A549 (cell line): ENCODE measurements around the gene KRTAP3-3. TPM values are rescaled to one million over a fixed set of nuclear protein-coding genes. Genes with fewer than 3 reads are reported as not detected.
A peak's percentile ranks its signal among the peaks of the same experiment; 100 is the strongest.

Source experiments
- CBX8 ChIP-seq: fragments of 200-600 bp; sonication (generic); IDR thresholded peaks from 2 replicates; pipeline ENCODE4 v1.6.1; 2016
- CEBPB ChIP-seq, 2 experiments: fragments of >200 bp in 1 of 2; sonication (Bioruptor Twin) in 1 of 2; formaldehyde crosslinking in 1 of 2; IDR thresholded peaks; 2 replicates each; pipeline ENCODE4 v1.6.1; 2012 to 2016
- CHD2 ChIP-seq: fragments of 150-350 bp; IDR thresholded peaks from 2 replicates; pipeline ENCODE4 v1.6.1; 2014; ENCODE audit warnings: low read length; ENCODE audit not compliant: partially characterized antibody
- CHD4 ChIP-seq: fragments of 200-600 bp; sonication (generic); IDR thresholded peaks from 2 replicates; pipeline ENCODE4 v1.6.1; 2016; ENCODE audit warnings: antibody characterized with exemption, mild to moderate bottlenecking, borderline replicate concordance
- EHMT2 ChIP-seq: fragments of 200-600 bp; sonication (generic); IDR thresholded peaks from 2 replicates; pipeline ENCODE4 v1.6.1; 2016; ENCODE audit warnings: antibody characterized with exemption, low read depth, mild to moderate bottlenecking, moderate library complexity
- EP300 ChIP-seq, 2 experiments: fragments of >200 bp; sonication (Bioruptor Twin); formaldehyde crosslinking; IDR thresholded peaks; 2 replicates in 1 of 2; 3 replicates in 1 of 2; pipeline ENCODE4 v1.6.1; 2016 to 2017
- FOSB ChIP-seq: fragments of 250-450 bp; sonication (Bioruptor Pico); IDR thresholded peaks from 2 replicates; pipeline ENCODE4 v1.5.0; 2020; ENCODE audit warnings: mild to moderate bottlenecking, moderate library complexity
- FOXS1 ChIP-seq: fragments of 250-450 bp; sonication (Bioruptor Pico); IDR thresholded peaks from 2 replicates; pipeline ENCODE4 v1.5.0; 2020; ENCODE audit warnings: mild to moderate bottlenecking, moderate library complexity
- GATA3 ChIP-seq: IDR thresholded peaks from 2 replicates; pipeline ENCODE4 v1.6.1; 2012; ENCODE audit warnings: borderline replicate concordance
- HDAC2 ChIP-seq: fragments of 200-600 bp; sonication (generic); IDR thresholded peaks from 2 replicates; pipeline ENCODE4 v1.6.1; 2016
- HOXB13 ChIP-seq: fragments of 250-450 bp; sonication (Bioruptor Pico); IDR thresholded peaks from 2 replicates; pipeline ENCODE4 v1.5.0; 2020; ENCODE audit warnings: low read depth, mild to moderate bottlenecking, moderate library complexity
- JUN ChIP-seq, 2 experiments: fragments of >200 bp; sonication (Bioruptor Twin); formaldehyde crosslinking; IDR thresholded peaks; 2 replicates in 1 of 2; 3 replicates in 1 of 2; pipeline ENCODE4 v1.6.1; 2016 to 2017
- JUNB ChIP-seq: fragments of >200 bp; sonication (Bioruptor Twin); formaldehyde crosslinking; IDR thresholded peaks from 2 replicates; pipeline ENCODE4 v1.6.1; 2016
- MYC ChIP-seq: IDR thresholded peaks from 2 replicates; pipeline ENCODE4 v1.6.1; 2012; ENCODE audit warnings: mild to moderate bottlenecking, inconsistent platforms, low read length, improper control_type of control experiment, borderline replicate concordance
- NFE2L2 ChIP-seq: fragments of 150-350 bp; conservative IDR thresholded peaks from 2 replicates; pipeline ENCODE4 v1.6.1; 2014; ENCODE audit warnings: low read length
- NPAS2 ChIP-seq: fragments of 250-450 bp; sonication (Bioruptor Pico); IDR thresholded peaks from 2 replicates; pipeline ENCODE4 v1.8.0; 2022; ENCODE audit warnings: mild to moderate bottlenecking, moderate library complexity, borderline replicate concordance
- NR3C1 ChIP-seq: fragments of >200 bp; sonication (Bioruptor Twin); formaldehyde crosslinking; IDR thresholded peaks from 3 replicates; pipeline ENCODE4 v1.6.1; 2017
- POLR2A ChIP-seq: IDR thresholded peaks from 2 replicates; pipeline ENCODE4 v1.6.1; 2012; ENCODE audit warnings: mild to moderate bottlenecking, low read length
- POLR2AphosphoS2 ChIP-seq: conservative IDR thresholded peaks from 2 replicates; pipeline ENCODE4 v1.6.1; 2012; ENCODE audit warnings: low read length, improper control_type of control experiment, inconsistent platforms
- RAD21 ChIP-seq, 2 experiments: fragments of >200 bp in 1 of 2; sonication (Bioruptor Twin) in 1 of 2; formaldehyde crosslinking in 1 of 2; IDR thresholded peaks in 1 of 2; conservative IDR thresholded peaks in 1 of 2; 2 replicates in 1 of 2; 3 replicates in 1 of 2; pipeline ENCODE4 v1.6.1; 2012 to 2018; ENCODE audit warnings: inconsistent platforms in 1 of 2
- RARB ChIP-seq: fragments of 250-450 bp; sonication (Bioruptor Pico); IDR thresholded peaks from 2 replicates; pipeline ENCODE4 v1.8.0; 2021; ENCODE audit warnings: mild to moderate bottlenecking, moderate library complexity
- RFX5 ChIP-seq: fragments of 450-650 bp; IDR thresholded peaks from 2 replicates; pipeline ENCODE4 v1.7.1; 2014; ENCODE audit warnings: antibody characterized with exemption, mild to moderate bottlenecking, moderate library complexity
- RNF2 ChIP-seq: fragments of 200-600 bp; sonication (generic); IDR thresholded peaks from 2 replicates; pipeline ENCODE4 v1.6.1; 2016; ENCODE audit warnings: low read depth, mild to moderate bottlenecking, antibody characterized with exemption, moderate library complexity, borderline replicate concordance
- SMC3 ChIP-seq: fragments of >200 bp; sonication (Bioruptor Twin); formaldehyde crosslinking; IDR thresholded peaks from 3 replicates; pipeline ENCODE4 v1.6.1; 2018; ENCODE audit warnings: inconsistent platforms
- SREBF2 ChIP-seq: fragments of 450-650 bp; IDR thresholded peaks from 2 replicates; pipeline ENCODE4 v1.6.1; 2014; ENCODE audit warnings: mild to moderate bottlenecking, moderate library complexity
- ZC3H11A ChIP-seq: fragments of 450-650 bp; IDR thresholded peaks from 2 replicates; pipeline ENCODE4 v1.6.1; 2014; ENCODE audit warnings: antibody characterized with exemption, mild to moderate bottlenecking
- ZFP36 ChIP-seq: fragments of 450-650 bp; IDR thresholded peaks from 2 replicates; pipeline ENCODE4 v1.6.1; 2014; ENCODE audit warnings: borderline replicate concordance; ENCODE audit not compliant: partially characterized antibody
- polyA plus RNA-seq, 4 experiments: library from polyadenylated mRNA; depleted of rRNA in 3 of 4; stranded (reverse); fragments of >200 nt; fragmentation: RNase III in 1 of 4; extraction: RNeasy Plus Mini Kit Qiagen cat#74134 plus additional on column Dnase treatment in 1 of 4; gene quantifications; 2 replicates in 3 of 4; 3 replicates in 1 of 4; pipeline ENCODE4 v1.2.3, GENCODE V29; 2011 to 2017
- TF ChIP-seq, protein P1 (sequence below): fragments of 200-600 bp; sonication (generic); IDR thresholded peaks from 2 replicates; pipeline ENCODE4 v1.6.1; 2016; ENCODE audit warnings: antibody characterized with exemption, mild to moderate bottlenecking, moderate library complexity
- TF ChIP-seq, protein P2 (sequence below): IDR thresholded peaks from 2 replicates; pipeline ENCODE4 v1.6.1; 2012
- TF ChIP-seq, protein P3 (sequence below): fragments of 250-450 bp; sonication (Bioruptor Pico); IDR thresholded peaks from 2 replicates; pipeline ENCODE4 v1.5.0; 2020; ENCODE audit warnings: low read depth, mild to moderate bottlenecking, moderate library complexity
- TF ChIP-seq, protein P4 (sequence below): IDR thresholded peaks from 2 replicates; pipeline ENCODE4 v1.6.1; 2012
- TF ChIP-seq, protein P5 (sequence below): IDR thresholded peaks from 2 replicates; pipeline ENCODE4 v1.6.1; 2012; ENCODE audit warnings: low read depth, borderline replicate concordance

KRTAP3-3 gene
- polyA plus RNA-seq, 2 of the 4 experiments (the other 2 are of a cell fraction) = not detected

DNA sequence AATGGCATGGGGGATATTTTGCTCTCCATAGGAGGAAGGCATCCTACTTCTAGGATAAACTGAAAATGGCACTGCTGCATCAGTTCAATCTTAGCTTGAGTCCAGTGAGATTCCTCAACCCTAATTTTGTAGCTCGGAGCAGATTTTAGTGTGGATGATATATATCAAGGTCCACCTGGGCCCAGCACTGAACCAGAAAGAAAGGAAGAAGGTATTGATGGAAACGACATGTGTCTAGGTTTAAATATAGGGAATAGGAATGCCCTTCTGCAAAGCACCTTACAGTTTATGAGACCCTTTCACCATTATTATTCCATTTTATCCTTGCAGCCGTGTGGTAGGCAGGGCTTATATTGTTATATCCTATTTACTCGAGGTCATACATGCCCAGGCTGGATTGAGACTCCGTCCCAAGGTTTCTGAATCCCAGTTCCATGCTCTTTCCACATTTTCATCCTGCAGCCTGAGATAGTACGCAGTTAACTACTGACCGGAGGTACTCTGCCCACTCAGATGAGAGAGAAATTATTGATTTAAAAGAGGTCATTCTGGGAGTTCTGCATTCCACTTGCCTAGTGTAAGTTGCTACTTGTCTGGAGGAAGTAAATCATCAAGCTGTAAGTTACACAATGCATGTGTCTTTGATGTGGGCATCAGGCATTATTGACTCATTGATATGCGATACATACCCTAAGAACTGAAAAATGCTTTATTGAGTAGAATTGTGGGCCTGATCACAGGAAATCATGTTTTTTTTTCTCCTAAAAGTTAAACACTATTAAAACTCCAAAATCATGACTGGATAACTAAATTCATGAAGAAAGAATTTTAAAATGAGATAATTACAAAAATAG lies 37.3 kb downstream of the KRTAP3-3 start (continued):
- peak in 1 of 2 experiments; percentile 50; a peak in 3 of 5 replicates for TF ChIP-seq RAD21 (conservative IDR thresholded peaks at IDR 0.05 in 1 of 2, IDR thresholded peaks at IDR 0.05 in 1 of 2)
- TF ChIP-seq CHD4 = no peak
- TF ChIP-seq, protein P1, sequence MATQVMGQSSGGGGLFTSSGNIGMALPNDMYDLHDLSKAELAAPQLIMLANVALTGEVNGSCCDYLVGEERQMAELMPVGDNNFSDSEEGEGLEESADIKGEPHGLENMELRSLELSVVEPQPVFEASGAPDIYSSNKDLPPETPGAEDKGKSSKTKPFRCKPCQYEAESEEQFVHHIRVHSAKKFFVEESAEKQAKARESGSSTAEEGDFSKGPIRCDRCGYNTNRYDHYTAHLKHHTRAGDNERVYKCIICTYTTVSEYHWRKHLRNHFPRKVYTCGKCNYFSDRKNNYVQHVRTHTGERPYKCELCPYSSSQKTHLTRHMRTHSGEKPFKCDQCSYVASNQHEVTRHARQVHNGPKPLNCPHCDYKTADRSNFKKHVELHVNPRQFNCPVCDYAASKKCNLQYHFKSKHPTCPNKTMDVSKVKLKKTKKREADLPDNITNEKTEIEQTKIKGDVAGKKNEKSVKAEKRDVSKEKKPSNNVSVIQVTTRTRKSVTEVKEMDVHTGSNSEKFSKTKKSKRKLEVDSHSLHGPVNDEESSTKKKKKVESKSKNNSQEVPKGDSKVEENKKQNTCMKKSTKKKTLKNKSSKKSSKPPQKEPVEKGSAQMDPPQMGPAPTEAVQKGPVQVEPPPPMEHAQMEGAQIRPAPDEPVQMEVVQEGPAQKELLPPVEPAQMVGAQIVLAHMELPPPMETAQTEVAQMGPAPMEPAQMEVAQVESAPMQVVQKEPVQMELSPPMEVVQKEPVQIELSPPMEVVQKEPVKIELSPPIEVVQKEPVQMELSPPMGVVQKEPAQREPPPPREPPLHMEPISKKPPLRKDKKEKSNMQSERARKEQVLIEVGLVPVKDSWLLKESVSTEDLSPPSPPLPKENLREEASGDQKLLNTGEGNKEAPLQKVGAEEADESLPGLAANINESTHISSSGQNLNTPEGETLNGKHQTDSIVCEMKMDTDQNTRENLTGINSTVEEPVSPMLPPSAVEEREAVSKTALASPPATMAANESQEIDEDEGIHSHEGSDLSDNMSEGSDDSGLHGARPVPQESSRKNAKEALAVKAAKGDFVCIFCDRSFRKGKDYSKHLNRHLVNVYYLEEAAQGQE = no peak
- peak; percentile 80 to 88; a peak in 4 of 5 replicates for TF ChIP-seq EP300 (IDR thresholded peaks at IDR 0.05)
- TF ChIP-seq GATA3 = peak; percentile 82
- TF ChIP-seq POLR2AphosphoS2 = no peak
- no peak for TF ChIP-seq FOXS1 (CRISPR knock-in tag)
- TF ChIP-seq JUN (IDR thresholded peaks at IDR 0.05) = peak; percentile 75; a peak in 3 of 5 replicates
- TF ChIP-seq, protein P2, sequence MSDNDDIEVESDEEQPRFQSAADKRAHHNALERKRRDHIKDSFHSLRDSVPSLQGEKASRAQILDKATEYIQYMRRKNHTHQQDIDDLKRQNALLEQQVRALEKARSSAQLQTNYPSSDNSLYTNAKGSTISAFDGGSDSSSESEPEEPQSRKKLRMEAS = 0 out of 2 replicates have a peak, but pooled peaks have one; percentile 31
- TF ChIP-seq FOSB = no peak
- TF ChIP-seq JUNB = peak; percentile 94
- TF ChIP-seq HDAC2 = no peak
- TF ChIP-seq RFX5 = no peak
- TF ChIP-seq, protein P3, sequence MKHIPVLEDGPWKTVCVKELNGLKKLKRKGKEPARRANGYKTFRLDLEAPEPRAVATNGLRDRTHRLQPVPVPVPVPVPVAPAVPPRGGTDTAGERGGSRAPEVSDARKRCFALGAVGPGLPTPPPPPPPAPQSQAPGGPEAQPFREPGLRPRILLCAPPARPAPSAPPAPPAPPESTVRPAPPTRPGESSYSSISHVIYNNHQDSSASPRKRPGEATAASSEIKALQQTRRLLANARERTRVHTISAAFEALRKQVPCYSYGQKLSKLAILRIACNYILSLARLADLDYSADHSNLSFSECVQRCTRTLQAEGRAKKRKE (CRISPR knock-in tag) = no peak
- no peak for TF ChIP-seq ZFP36
- no peak for TF ChIP-seq EHMT2
- no peak for TF ChIP-seq HOXB13 (CRISPR knock-in tag)
- TF ChIP-seq SMC3 = peak; percentile 37
- TF ChIP-seq POLR2A = no peak
- TF ChIP-seq NR3C1 = no peak
- TF ChIP-seq SREBF2 = no peak
- TF ChIP-seq CBX8 = no peak
- no peak for TF ChIP-seq ZC3H11A
- no peak for TF ChIP-seq NFE2L2
- TF ChIP-seq CEBPB (IDR thresholded peaks at IDR 0.05) = peak; percentile 82 to 85
- TF ChIP-seq NPAS2 (CRISPR knock-in tag) = no peak
- TF ChIP-seq RARB (CRISPR knock-in tag) = no peak
- TF ChIP-seq MYC = no peak
- TF ChIP-seq CHD2 = no peak
- no peak for TF ChIP-seq RNF2
- TF ChIP-seq, protein P4, sequence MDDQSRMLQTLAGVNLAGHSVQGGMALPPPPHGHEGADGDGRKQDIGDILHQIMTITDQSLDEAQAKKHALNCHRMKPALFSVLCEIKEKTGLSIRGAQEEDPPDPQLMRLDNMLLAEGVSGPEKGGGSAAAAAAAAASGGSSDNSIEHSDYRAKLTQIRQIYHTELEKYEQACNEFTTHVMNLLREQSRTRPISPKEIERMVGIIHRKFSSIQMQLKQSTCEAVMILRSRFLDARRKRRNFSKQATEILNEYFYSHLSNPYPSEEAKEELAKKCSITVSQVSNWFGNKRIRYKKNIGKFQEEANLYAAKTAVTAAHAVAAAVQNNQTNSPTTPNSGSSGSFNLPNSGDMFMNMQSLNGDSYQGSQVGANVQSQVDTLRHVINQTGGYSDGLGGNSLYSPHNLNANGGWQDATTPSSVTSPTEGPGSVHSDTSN = no peak
- TF ChIP-seq, protein P5, sequence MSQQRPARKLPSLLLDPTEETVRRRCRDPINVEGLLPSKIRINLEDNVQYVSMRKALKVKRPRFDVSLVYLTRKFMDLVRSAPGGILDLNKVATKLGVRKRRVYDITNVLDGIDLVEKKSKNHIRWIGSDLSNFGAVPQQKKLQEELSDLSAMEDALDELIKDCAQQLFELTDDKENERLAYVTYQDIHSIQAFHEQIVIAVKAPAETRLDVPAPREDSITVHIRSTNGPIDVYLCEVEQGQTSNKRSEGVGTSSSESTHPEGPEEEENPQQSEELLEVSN = no peak
